Activated CD8-positive, alpha-beta memory T cell treated with anti-CD3 and anti-CD28 coated beads, Interleukin-2, amount 10 ng/mL, durations not matched to agents 7 days and 5 days (primary cell): Measurements from ENCODE around the gene SCN8A. TPM values are rescaled to one million over a fixed set of nuclear protein-coding genes. Genes with fewer than 3 reads are reported as not detected.

Experiments used
- ATAC-seq: fragments of 150-1000 bp; cut with Tn5 transposase; one replicate; pipeline ENCODE4 v1.10.0; 2021; ENCODE audit warnings: moderate library complexity
- CTCF ChIA-PET: fragments of 350-600 bp; sonication (Branson Sonifier 250); formaldehyde crosslinking; loops from one replicate; lab custom pipeline; 2021; ENCODE audit warnings: antibody characterized with exemption; lab: Charles Lee
- DNase-seq: peaks from one replicate; pipeline ENCODE4 v3.0.0-alpha.2; 2020
- H3K27ac Mint-ChIP-seq: one replicate; pipeline ENCODE4 v1.8.0; 2021; ENCODE audit warnings: mild to moderate bottlenecking, mixed read lengths
- H3K27me3 Mint-ChIP-seq: one replicate; pipeline ENCODE4 v1.8.0; 2021; ENCODE audit warnings: mixed read lengths
- H3K36me3 Mint-ChIP-seq: one replicate; pipeline ENCODE4 v1.8.0; 2021; ENCODE audit warnings: mild to moderate bottlenecking, mixed read lengths
- H3K4me1 Mint-ChIP-seq: one replicate; pipeline ENCODE4 v1.8.0; 2021; ENCODE audit warnings: mixed read lengths
- H3K4me3 Mint-ChIP-seq: one replicate; pipeline ENCODE4 v1.8.0; 2021; ENCODE audit warnings: mild to moderate bottlenecking, moderate library complexity, mixed read lengths
- H3K9me3 Mint-ChIP-seq: one replicate; pipeline ENCODE4 v1.8.0; 2022; ENCODE audit warnings: low read depth, mixed read lengths
- total RNA-seq, 2 experiments: library from RNA; stranded (reverse); gene quantifications; one replicate each; pipeline ENCODE4 v1.2.3, GENCODE V29; 2021

The SCN8A gene
- total RNA-seq, 2 experiments from 2014 or later = 1.3 to 2.3 TPM

DNA sequence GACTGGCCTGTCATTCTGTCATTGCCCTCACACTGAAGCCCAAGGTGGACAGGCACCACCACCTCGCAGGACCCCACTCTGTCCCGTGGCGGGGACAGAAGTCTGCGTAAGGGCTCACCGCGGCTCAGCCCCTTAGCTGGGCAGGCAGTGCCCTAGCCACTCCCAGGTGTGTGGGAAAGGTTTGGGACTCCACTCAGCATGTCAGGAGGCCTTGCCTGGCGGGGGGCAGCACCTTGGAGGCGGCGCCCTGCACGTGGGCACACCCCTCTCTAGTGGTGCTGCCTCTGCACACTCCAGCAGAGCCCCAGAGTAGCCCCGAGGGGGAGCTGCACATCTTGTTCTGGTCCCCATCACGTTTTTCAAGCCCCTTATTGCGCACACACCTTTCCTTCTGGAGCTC is 221.8 kb downstream of the SCN8A start:
- Mint-ChIP-seq H3K4me1 (peaks cover 3% of the 10 kb centered on the region), H3K27me3 (peaks cover 15% of the 10 kb centered on the region), H3K9me3 (no peaks in the 10 kb centered on the region), H3K27ac (no peak overlapping the region), H3K4me3 (no peak overlapping the region), H3K36me3 (no peaks in the 10 kb centered on the region)
- CTCF ChIA-PET = interaction anchor here (0.7 to 2.9 kb wide), 9 partner anchors 11 to 391 kb away, joined by 3 to 22 read pairs (median 3); no protein-coding TSS in a partner anchor
- DNase-seq = no peak
- ATAC-seq = no peak

DNA sequence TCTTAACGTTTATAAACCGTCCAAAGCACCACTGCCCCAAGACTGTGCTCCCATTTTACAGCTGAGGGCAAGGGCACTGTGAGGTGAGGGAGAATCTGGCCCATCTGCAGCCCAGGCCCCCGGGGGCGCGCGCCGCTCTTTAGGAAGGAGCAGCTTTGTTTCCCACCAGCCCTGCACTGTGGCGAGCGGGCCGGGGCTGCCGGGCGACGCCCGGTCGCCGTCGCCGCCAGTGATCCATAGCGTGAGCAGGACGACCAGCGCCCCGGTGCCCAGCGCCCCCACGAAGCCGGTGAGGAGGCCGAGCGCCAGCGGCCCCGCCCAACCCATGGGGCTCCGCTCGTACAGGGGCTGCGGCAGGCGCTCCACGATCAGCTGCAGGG is 222.9 kb downstream of the SCN8A start:
- H3K36me3 Mint-ChIP-seq = no peaks in the 10 kb centered on the region
- H3K4me1 Mint-ChIP-seq = peaks cover 3% of the 10 kb centered on the region
- DNase-seq (no peak), ATAC-seq (no peak)
- H3K27me3 Mint-ChIP-seq = peaks cover 13% of the 10 kb centered on the region
- H3K4me3 Mint-ChIP-seq = no peak overlapping the region
- CTCF ChIA-PET = interaction anchor here (0.6 to 2.9 kb wide), 18 partner anchors 10 to 429 kb away, joined by 3 to 22 read pairs (median 4); partner anchors contain the start of gene ANKRD33
- H3K27ac Mint-ChIP-seq = no peak overlapping the region
- no peaks in the 10 kb centered on the region for H3K9me3 Mint-ChIP-seq

DNA sequence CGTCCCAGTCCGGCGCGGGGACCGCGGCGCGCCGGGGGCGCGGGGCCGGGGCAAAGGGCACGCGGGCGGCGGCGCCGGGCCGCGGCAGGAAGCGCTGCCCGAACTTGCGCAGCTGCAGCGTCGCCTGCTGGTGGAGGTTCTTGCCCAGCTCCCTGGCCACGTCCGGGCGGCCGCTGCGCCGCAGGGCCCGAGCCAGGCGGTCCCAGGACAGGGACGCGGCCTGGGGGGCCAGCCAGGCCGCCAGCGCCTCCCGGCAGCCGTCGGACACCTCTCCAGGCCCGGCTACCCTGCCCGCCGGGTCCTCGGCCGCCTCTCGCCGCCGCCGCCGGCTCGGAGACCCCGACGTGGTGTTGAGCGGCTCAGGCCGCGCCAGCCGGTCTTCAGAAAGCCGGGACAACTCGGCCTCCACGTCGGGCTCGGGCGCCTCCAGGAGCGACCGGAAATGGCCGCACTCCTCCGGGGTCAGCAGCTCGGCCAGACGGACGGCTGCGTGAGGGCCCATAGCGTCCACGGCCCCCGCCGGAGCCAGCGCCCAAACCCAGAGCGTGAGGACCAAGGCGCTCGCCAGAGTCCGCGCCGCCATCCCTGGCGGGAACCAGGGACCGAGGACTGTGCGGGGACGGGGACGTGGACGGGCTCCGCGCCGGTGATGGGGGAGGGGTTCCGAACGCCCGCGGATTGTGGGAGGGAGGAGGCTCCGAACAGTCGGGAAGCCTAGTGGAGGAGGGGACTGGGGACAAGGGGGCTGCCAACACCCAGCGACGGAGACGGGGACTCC is 223.5 kb downstream of the SCN8A start:
- CTCF ChIA-PET = interaction anchor here (0.6 to 2.9 kb wide), 17 partner anchors 9 to 430 kb away, joined by 3 to 22 read pairs (median 4); partner anchors contain the start of gene ANKRD33
- no peaks in the 10 kb centered on the region for H3K9me3 Mint-ChIP-seq
- H3K4me1 Mint-ChIP-seq = peaks cover 3% of the 10 kb centered on the region
- peaks cover 13% of the 10 kb centered on the region for H3K27me3 Mint-ChIP-seq
- peak; percentile 98 for ATAC-seq
- no peaks in the 10 kb centered on the region for H3K36me3 Mint-ChIP-seq
- no peak overlapping the region for H3K27ac Mint-ChIP-seq
- DNase-seq = peak; percentile 77
- peak overlapping the region; percentile 57 for H3K4me3 Mint-ChIP-seq

DNA sequence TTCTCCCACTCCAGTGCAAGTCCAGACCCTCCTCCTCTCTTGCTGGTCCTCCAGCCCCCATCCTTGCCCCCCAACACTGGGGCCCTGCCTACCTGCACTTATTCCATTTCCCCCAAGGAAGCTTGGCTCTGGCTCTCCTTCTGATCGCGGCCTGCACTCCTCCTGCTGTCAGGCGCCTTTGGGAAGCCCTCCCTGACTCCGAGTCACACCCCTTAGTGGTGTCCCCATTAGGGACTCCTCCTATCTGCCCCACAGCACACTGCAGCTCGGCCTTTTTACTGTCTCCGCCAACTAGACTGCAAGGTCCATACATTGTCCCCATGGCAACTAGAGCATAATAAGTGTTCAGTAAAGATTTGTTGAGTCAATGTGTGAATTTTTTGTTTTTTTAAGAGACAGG is 224.5 kb downstream of the SCN8A start:
- ATAC-seq = no peak
- H3K4me3 Mint-ChIP-seq = no peak overlapping the region

DNA sequence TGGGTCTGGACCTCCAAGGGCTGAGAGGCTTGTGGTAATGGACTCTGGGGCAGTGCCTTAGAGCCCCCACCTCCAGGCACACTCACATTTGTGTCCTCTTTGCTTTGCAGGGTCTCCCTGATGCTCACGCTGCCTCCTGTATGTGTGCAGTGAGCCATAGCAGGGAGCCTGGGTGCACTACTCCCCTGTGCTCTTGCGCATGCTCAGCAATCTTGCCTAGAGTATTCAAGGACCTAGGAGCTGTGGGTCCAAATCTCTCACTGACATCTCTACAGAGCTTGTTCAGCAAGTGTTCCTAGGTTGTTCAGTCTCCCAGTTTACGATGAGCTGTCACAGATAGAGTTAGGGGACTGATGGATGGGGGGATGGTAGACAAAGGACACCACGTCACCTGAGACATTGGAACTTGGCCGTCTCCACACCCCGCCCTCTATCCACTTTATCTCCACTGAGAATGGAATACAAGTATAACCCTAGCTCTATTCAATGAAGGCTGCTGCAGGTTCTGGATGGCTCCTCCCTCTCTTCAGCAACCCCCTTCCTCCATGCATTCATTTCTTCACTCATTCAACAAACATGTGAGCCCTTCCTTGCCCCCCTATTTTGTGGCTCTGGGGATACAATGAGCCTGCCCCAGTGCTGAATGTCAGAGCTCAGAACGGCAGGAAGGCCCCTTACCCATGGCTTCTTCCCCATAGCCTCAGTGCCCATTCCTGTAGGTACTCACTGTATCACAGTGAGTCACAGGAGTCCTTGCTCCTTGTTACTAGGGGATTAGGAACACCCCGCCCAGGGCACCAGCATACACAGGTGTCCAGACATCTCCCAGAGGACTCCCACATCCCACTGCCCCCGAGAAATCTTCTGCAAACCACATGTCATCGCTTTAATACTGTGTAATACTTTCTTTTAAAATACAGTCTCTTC is 226.3 kb downstream of the SCN8A start:
- ATAC-seq (no peak), DNase-seq (no peak)
- H3K4me1 Mint-ChIP-seq = peaks cover 8% of the 10 kb centered on the region
- H3K27me3 Mint-ChIP-seq = peaks cover 13% of the 10 kb centered on the region
- no peaks in the 10 kb centered on the region for H3K9me3 Mint-ChIP-seq
- no peaks in the 10 kb centered on the region for H3K36me3 Mint-ChIP-seq
- no peak overlapping the region for H3K27ac Mint-ChIP-seq
- CTCF ChIA-PET = interaction anchor here (0.7 to 1.2 kb wide), 2 partner anchors 14 to 396 kb away, joined by 3 read pairs; no protein-coding TSS in a partner anchor
- H3K4me3 Mint-ChIP-seq = no peak overlapping the region

More for the DNA sequence above, 224.5 kb downstream of the SCN8A start:
- peaks cover 13% of the 10 kb centered on the region for H3K27me3 Mint-ChIP-seq
- H3K4me1 Mint-ChIP-seq = peaks cover 8% of the 10 kb centered on the region
- no peaks in the 10 kb centered on the region for H3K9me3 Mint-ChIP-seq
- H3K27ac Mint-ChIP-seq = no peak overlapping the region
- no peak for DNase-seq
- CTCF ChIA-PET = interaction anchor here (1.8 kb wide), 1 partner anchor 394 kb away, joined by 5 read pairs; no protein-coding TSS in a partner anchor
- no peaks in the 10 kb centered on the region for H3K36me3 Mint-ChIP-seq

DNA sequence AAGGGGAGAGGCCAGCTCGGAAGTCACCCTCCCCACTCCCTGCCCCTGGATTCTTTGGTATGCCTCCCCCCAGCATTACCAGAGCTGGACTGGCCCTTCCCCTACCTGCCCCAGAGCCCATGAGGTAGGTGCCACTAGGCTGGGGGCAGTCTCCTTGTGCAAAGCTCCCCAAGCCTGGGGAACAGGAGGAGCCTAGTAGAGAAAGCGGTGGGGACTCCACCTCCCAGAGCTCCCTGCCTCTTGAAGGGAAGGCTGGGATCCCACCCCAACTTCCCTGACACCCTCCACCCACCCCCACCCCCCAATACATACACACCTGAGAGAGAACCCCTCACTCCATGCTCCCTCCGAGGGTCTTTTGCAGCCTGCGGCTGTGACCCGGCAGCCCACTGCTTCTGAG is 227.1 kb downstream of the SCN8A start:
- Mint-ChIP-seq H3K36me3 (no peaks in the 10 kb centered on the region), H3K27ac (no peak overlapping the region), H3K4me1 (peaks cover 8% of the 10 kb centered on the region), H3K9me3 (no peaks in the 10 kb centered on the region), H3K27me3 (peaks cover 13% of the 10 kb centered on the region), H3K4me3 (no peak overlapping the region)
- ATAC-seq (no peak), DNase-seq (no peak)
- CTCF ChIA-PET = interaction anchor here (1.2 kb wide), 1 partner anchor 15 kb away, joined by 3 read pairs; no protein-coding TSS in a partner anchor

DNA sequence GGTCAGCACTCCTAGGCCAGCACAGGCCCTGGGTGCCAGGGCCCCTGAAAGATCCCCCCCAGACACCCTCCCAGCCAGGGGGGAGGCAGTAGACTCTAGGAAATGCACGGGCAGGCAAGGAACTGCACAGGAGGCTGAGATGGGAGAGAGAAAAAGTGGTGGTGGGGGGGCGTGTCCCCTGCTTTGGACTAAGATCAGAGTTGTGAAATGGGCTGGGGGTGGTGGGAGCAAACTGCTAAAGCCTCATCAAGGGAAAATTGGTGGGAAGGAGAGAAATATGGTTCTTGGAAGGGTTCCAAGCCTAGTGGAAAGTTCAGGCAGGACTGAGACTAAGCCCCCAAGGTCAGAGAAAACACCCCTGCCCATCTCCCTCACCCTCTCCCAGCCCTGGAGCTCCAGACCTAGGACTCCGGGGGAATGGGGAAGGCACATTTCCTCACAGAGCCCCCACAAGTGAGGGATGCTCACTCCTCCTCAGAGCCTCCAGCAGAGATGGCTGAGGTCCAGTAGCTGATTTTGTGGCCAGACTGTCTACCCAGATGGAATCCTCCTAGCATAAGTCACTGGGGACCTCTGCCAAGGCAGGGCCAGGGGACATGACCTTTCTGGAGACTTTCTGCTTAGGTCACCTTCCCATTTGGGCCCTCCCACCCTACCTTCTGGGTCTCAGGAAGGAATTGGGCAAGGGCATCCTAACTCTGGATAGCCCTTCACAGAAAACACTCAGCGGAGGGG is 227.7 kb downstream of the SCN8A start:
- no peak for DNase-seq
- Mint-ChIP-seq H3K9me3 (no peaks in the 10 kb centered on the region), H3K27ac (no peak overlapping the region), H3K4me1 (peaks cover 8% of the 10 kb centered on the region), H3K36me3 (no peaks in the 10 kb centered on the region), H3K27me3 (peaks cover 13% of the 10 kb centered on the region), H3K4me3 (no peak overlapping the region)
- CTCF ChIA-PET = interaction anchor here (1.2 to 2.6 kb wide), 2 partner anchors 15 to 207 kb away, joined by 3 to 11 read pairs; no protein-coding TSS in a partner anchor
- no peak for ATAC-seq

DNA sequence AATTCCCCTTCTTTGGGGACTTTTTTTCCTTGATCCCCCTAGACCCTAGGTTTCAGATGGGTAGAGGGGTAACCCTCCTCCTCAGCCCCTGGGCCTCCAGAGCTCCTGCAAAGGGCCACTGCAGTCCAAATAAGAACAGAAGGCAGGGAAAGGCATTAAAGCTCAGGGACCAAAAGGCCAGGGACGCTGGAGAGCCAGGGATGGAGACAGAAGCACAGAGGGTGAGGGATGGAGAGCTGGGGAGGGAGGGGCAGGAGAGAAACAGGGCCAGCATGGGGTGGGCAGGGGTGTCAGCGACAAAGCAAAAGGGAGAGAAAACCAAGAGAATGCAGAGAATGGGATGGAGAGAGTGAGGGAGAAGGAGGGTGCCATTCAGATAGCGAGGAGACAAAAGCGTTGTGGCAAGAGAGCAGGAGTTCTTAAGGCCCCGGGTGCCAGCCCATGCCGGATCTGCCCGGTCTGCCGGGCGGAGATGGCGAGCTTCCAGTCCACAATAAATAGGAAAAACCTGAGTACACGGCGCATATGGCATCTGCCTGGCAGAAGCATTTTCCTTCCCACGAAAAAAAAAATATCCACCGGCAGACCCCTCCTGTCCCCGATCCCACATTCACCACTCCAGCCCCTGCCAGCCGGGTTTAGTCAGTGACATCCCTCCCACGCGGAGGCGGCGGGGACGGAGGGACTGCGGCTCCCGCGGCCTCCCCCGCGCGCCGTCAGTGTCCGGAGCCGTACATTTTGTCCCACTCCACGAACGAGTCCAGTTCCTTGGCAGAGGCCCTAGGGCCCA is 228.9 kb downstream of the SCN8A start:
- Mint-ChIP-seq H3K4me1 (peaks cover 8% of the 10 kb centered on the region), H3K4me3 (peak overlapping the region; percentile 57), H3K27me3 (peaks cover 12% of the 10 kb centered on the region), H3K27ac (no peak overlapping the region), H3K9me3 (no peaks in the 10 kb centered on the region), H3K36me3 (no peaks in the 10 kb centered on the region)
- CTCF ChIA-PET = interaction anchor here (0.9 to 2.6 kb wide), 6 partner anchors 51 to 398 kb away, joined by 3 to 11 read pairs (median 4); no protein-coding TSS in a partner anchor
- DNase-seq = no peak
- no peak for ATAC-seq

DNA sequence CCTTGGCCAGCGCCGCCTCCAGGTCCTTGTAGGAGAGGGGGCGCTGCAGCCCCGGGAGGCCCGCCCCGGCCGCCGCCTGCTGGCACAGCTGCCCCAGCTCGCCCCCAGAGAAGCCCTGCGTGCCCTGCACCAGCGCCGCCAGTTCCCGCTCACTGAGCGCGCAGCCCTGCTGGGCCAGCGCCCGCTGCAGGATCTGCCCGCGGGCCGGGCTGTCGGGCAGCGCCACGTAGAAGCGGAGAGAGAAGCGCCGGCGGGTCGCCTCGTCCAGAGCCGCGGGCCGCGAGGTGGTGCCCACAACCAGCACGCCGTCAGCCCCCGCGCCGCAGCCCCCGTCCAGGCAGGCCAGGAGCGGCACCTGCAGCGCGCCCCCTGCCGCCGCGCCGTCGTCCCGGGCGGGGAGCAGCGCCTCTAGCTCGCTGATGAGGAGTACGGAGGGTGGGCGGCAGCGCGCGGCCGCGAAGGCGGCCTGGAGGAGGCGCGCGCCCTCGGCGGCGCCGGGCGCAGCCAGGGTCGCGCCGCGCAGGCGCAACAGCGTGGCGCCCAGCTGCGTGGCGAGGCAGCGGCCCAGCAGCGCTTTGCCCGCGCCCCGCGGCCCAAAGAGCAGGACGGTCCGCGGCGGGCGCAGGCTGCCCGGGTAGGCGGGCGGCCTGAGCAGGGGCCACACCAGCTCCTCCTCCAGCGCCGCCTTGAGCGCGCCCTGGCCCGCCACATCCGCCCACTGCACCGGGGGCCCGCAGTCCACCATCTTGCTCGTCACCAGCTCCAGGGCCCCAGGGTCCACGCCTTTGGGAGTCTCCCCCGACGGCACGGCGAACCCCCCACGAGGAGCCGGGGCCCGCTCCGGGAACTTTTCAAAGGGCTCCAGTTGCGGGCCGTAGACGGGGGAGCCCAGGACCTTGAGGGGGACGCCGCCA is 229.8 kb downstream of the SCN8A start:
- peak overlapping the region; percentile 57 for H3K4me3 Mint-ChIP-seq
- peak; percentile 85 for DNase-seq
- H3K36me3 Mint-ChIP-seq = no peaks in the 10 kb centered on the region
- ATAC-seq = peak; percentile 85
- H3K27ac Mint-ChIP-seq = no peak overlapping the region
- peaks cover 4% of the 10 kb centered on the region for H3K27me3 Mint-ChIP-seq
- H3K4me1 Mint-ChIP-seq = peaks cover 5% of the 10 kb centered on the region
- CTCF ChIA-PET = interaction anchor here (0.7 to 2.6 kb wide), 17 partner anchors 9 to 400 kb away, joined by 3 to 11 read pairs (median 4); no protein-coding TSS in a partner anchor
- no peaks in the 10 kb centered on the region for H3K9me3 Mint-ChIP-seq

DNA sequence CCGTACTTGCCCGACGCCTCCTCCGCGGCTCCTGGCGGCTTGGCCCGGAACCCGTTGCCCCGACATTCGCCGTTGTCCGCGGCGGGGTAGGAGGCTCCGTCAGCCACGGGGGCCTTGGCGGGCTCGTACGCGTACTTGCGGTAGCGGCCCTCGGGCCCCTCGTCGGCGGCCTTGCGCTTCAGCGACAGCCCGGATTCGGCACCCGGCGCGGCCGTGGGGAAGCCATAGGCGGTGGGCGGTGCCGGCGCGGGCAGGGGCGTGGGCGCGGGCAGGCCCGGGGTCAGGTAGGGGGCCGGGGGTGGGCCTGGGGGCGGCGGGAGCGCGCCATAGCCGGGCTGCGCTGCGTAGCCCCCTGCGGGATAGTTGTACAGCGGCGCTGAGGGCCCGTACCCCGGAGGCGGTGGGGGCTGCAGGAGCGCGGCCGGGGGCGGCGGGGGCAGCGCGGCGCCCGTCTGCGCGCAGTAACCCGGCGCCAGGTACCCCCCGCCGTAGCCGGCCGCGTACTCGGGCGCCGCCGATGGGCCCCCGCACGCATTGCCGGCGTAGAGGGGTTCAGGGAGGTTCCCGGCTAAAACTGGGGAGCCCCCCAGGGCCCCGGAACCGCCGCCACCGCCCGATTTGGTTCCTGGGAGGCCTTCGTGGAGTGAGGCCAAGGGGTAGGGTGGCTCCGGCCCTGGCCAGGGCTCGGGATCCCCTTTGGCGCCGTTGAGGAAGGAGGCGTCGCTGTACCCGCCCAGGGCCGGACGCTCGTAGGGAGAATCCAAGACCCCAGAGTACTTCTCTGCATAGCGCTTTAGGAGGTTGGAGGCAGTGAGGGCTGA is 230.6 kb downstream of the SCN8A start:
- H3K36me3 Mint-ChIP-seq = no peaks in the 10 kb centered on the region
- peak; percentile 15 for ATAC-seq
- no peaks in the 10 kb centered on the region for H3K9me3 Mint-ChIP-seq
- no peaks in the 10 kb centered on the region for H3K27me3 Mint-ChIP-seq
- CTCF ChIA-PET = interaction anchor here (0.9 to 2.6 kb wide), 9 partner anchors 11 to 400 kb away, joined by 3 to 11 read pairs (median 5); no protein-coding TSS in a partner anchor
- no peak overlapping the region for H3K27ac Mint-ChIP-seq
- H3K4me3 Mint-ChIP-seq = peak overlapping the region; percentile 39
- no peak for DNase-seq
- H3K4me1 Mint-ChIP-seq = peaks cover 7% of the 10 kb centered on the region
